Measurements from ENCODE around the gene UCKL1.
A peak's percentile ranks its signal among the peaks of the same experiment; 100 is the strongest.
"Not testable (repeated sequence)": the region's sequence is repeated elsewhere in the genome, so short reads cannot be mapped to it uniquely, and the experiment has no call there.

Gene UCKL1

GRCh38 chr20:63955827-63956663 is at the start of gene UCKL1:
UCKL1 (minus strand) TSS chr20:63956416; CDS start chr20:63956372, 44 bp downstream.
- DNase-seq (ENCODE audit: low read depth) = peak; percentile 92

GRCh38 chr20:64005394-64005793 is 49.2 kb upstream of the UCKL1 start:
- peak; percentile 43 for DNase-seq (ENCODE audit: low read depth)

- DNase-seq (ENCODE audit: low read depth) = no peak
These were observed 47.9 kb upstream of the UCKL1 start for GRCh38 chr20:64003960-64004725.

- peak; percentile 11 for DNase-seq (ENCODE audit: low read depth)
These were observed 45.4 kb upstream of the UCKL1 start for GRCh38 chr20:64001607-64002011.

GRCh38 chr20:64000906-64001305 is 44.7 kb upstream of the UCKL1 start:
- no peak for DNase-seq (ENCODE audit: low read depth)

GRCh38 chr20:63982937-63983336 is 26.7 kb upstream of the UCKL1 start:
- DNase-seq (ENCODE audit: low read depth) = no peak

- peak; percentile 96 for DNase-seq (ENCODE audit: low read depth)
These were observed 24.9 kb upstream of the UCKL1 start, which contains the start of gene PRPF6 for GRCh38 chr20:63980806-63981728. PRPF6 (plus strand) TSS chr20:63981132; CDS start chr20:63981246, 114 bp downstream.

GRCh38 chr20:63980317-63980805 is 24.1 kb upstream of the UCKL1 start:
- no peak for DNase-seq (ENCODE audit: low read depth)

- DNase-seq (ENCODE audit: low read depth) = peak; percentile 36
These were observed 23.5 kb upstream of the UCKL1 start, which contains the start of gene SAMD10 for GRCh38 chr20:63979557-63980316. SAMD10 (minus strand) TSS chr20:63979642; CDS start chr20:63979467, 175 bp downstream.

GRCh38 chr20:63979229-63979556 is 23.0 kb upstream of the UCKL1 start:
- no peak for DNase-seq (ENCODE audit: low read depth)

- peak; percentile 47 for DNase-seq (ENCODE audit: low read depth)
These were observed 22.4 kb upstream of the UCKL1 start for GRCh38 chr20:63978319-63979228.

- peak; percentile 85 for DNase-seq (ENCODE audit: low read depth)
These were observed 21.6 kb upstream of the UCKL1 start for GRCh38 chr20:63977739-63978276.

GRCh38 chr20:63976980-63977738 is 20.9 kb upstream of the UCKL1 start:
- DNase-seq (ENCODE audit: low read depth) = no peak

- not testable (repeated sequence) for DNase-seq (ENCODE audit: low read depth)
These were observed 20.3 kb upstream of the UCKL1 start for GRCh38 chr20:63976511-63976910.

GRCh38 chr20:63974402-63975200 is 18.4 kb upstream of the UCKL1 start:
- DNase-seq (ENCODE audit: low read depth) = no peak

GRCh38 chr20:63973636-63974401 is 17.6 kb upstream of the UCKL1 start:
- DNase-seq (ENCODE audit: low read depth) = peak; percentile 78

- DNase-seq (ENCODE audit: low read depth) = no peak
These were observed 16.9 kb upstream of the UCKL1 start for GRCh38 chr20:63973160-63973479.

Data from iris pigment epithelial cell (primary cell).